ENCODE measurements around the gene CD244.

GRCh38 chr1:160830321-160831153, 32.1 kb downstream of the CD244 start:
- peak in 1 of 4 experiments; percentile 44 for TF ChIP-seq CTCF (IDR thresholded peaks at IDR 0.05)
- no peak for TF ChIP-seq POLR2AphosphoS5 (IDR thresholded peaks at IDR 0.05)
- TF ChIP-seq POLR2A (IDR thresholded peaks at IDR 0.05) = no peak
- TF ChIP-seq EP300 (IDR thresholded peaks at IDR 0.05) = no peak
